Endothelial cell (in vitro differentiated cells): Measurements from ENCODE around the gene ARHGEF38. TPM values are rescaled to one million over a fixed set of nuclear protein-coding genes. Genes with fewer than 3 reads are reported as not detected.

Experiments
- DNase-seq: peaks from one replicate; pipeline ENCODE4 v3.0.0; 2021; ENCODE audit warnings: low spot score
- H3K27ac Mint-ChIP-seq: one replicate; pipeline ENCODE4 v1.8.0; 2021; ENCODE audit warnings: mixed read lengths, inconsistent platforms; ENCODE audit not compliant: unreplicated experiment
- H3K27me3 Mint-ChIP-seq: one replicate; pipeline ENCODE4 v1.8.0; 2021; ENCODE audit warnings: mild to moderate bottlenecking, moderate library complexity, mixed read lengths, inconsistent platforms; ENCODE audit not compliant: unreplicated experiment
- H3K36me3 Mint-ChIP-seq: one replicate; pipeline ENCODE4 v1.8.0; 2021; ENCODE audit warnings: mild to moderate bottlenecking, low read depth, mixed read lengths, inconsistent platforms; ENCODE audit not compliant: unreplicated experiment
- H3K4me1 Mint-ChIP-seq: one replicate; pipeline ENCODE4 v1.8.0; 2021; ENCODE audit warnings: mild to moderate bottlenecking, mixed read lengths, inconsistent platforms; ENCODE audit not compliant: unreplicated experiment
- H3K4me3 Mint-ChIP-seq: one replicate; pipeline ENCODE4 v1.8.0; 2021; ENCODE audit warnings: mild to moderate bottlenecking, mixed read lengths, inconsistent platforms; ENCODE audit not compliant: unreplicated experiment
- H3K9me3 Mint-ChIP-seq: one replicate; pipeline ENCODE4 v1.8.0; 2021; ENCODE audit warnings: mixed read lengths, inconsistent platforms; ENCODE audit not compliant: unreplicated experiment
- CTCF ChIP-seq: fragments of 200-600 bp; sonication (generic); IDR thresholded peaks from one replicate; pipeline ENCODE4 v1.5.0; 2021; ENCODE audit warnings: antibody characterized with exemption; ENCODE audit not compliant: unreplicated experiment
- total RNA-seq: library from RNA; stranded (reverse); fragmentation: NEBNext Ultra II Directional; extraction: Animal tissue kit (Norgen Biotek cat#: 25700); gene quantifications from one replicate; pipeline ENCODE4 v1.2.1, GENCODE V29; 2021; ENCODE audit not compliant: unreplicated experiment

ARHGEF38 gene
- total RNA-seq, 1 donor from 2014 or later, result not detected

DNA sequence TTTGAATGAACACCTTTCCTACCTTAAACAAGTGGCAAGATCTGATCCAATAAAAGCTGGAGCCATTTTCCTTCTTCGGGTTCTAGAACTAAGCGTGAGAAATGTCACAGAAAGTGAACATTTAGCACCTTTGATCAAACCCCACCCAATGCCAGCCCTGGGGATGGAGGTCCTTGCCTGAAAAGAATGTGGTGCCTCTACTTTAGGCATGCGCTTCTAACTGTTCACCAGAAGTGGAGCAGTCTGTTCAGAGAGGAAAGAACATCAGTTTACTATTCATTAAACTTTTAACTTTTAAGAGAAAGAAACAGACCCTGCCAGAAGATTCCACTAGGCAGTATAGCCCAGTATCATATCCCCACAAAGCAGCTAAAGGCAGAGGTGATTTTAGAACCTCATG lies 80.2 kb downstream of the ARHGEF38 start:
- no peak overlapping the region for H3K27ac Mint-ChIP-seq
- no peak overlapping the region for H3K4me3 Mint-ChIP-seq
- no peak for TF ChIP-seq CTCF
- H3K4me1 Mint-ChIP-seq, result peaks cover 7% of the 10 kb centered on the region
- DNase-seq, result no peak
- H3K9me3 Mint-ChIP-seq, result no peaks in the 10 kb centered on the region
- no peaks in the 10 kb centered on the region for H3K36me3 Mint-ChIP-seq
- H3K27me3 Mint-ChIP-seq, result no peaks in the 10 kb centered on the region

- no peak for DNase-seq
- TF ChIP-seq CTCF, result no peak
- Mint-ChIP-seq H3K27ac (no peak overlapping the region), H3K36me3 (no peaks in the 10 kb centered on the region), H3K9me3 (no peaks in the 10 kb centered on the region), H3K4me1 (peaks cover 10% of the 10 kb centered on the region), H3K27me3 (no peaks in the 10 kb centered on the region), H3K4me3 (no peak overlapping the region)
Observed at GRCh38 chr4:105633241-105633640, 80.8 kb downstream of the ARHGEF38 start.

GRCh38 chr4:105634402-105635080 lies 82.1 kb downstream of the ARHGEF38 start:
- Mint-ChIP-seq H3K4me3 (no peak overlapping the region), H3K4me1 (peaks cover 10% of the 10 kb centered on the region), H3K27ac (no peak overlapping the region), H3K27me3 (no peaks in the 10 kb centered on the region), H3K36me3 (no peaks in the 10 kb centered on the region), H3K9me3 (no peaks in the 10 kb centered on the region)
- DNase-seq, result no peak
- TF ChIP-seq CTCF, result no peak

DNA sequence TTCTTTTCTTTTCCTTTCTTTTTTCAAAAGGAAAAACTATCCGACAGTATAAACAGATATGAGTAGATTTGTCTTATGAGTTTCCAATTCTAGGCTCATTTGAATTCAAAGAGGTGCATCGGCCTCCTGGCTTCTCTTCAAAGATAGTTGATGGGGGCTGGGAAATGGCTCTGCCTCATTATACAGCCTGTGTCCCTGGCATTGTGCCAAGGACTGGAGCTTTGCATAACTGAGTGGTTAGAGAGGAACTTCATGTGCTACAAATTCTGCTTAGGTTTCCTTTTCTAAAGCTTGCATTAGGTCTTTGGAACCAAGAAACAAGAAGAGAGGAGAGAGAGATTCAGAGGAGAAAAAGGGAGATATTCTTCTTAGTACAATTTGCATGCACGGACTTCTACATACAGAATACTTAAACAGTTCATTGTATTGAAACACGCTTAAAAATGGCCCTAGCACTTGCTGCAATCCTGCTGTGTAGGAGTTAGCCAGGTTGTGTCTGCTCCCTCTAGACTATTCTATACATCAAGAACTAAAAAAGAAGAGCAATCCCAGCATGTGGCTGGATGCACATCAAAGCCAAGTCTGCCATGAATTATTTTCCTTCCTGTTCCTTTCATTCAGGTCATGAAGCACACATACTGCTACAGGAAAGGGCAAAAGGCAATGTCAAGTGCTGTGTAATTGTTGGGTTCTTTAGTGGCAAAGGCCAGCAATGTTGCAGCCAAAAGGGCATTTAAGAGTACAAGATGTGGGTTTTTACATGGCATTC lies 85.2 kb downstream of the ARHGEF38 start:
- no peaks in the 10 kb centered on the region for H3K36me3 Mint-ChIP-seq
- no peaks in the 10 kb centered on the region for H3K27me3 Mint-ChIP-seq
- no peak overlapping the region for H3K4me3 Mint-ChIP-seq
- peaks cover 12% of the 10 kb centered on the region for H3K4me1 Mint-ChIP-seq
- DNase-seq, result no peak
- no peak for TF ChIP-seq CTCF
- no peaks in the 10 kb centered on the region for H3K9me3 Mint-ChIP-seq
- no peak overlapping the region for H3K27ac Mint-ChIP-seq

- no peaks in the 10 kb centered on the region for H3K27me3 Mint-ChIP-seq
- DNase-seq, result no peak
- H3K4me1 Mint-ChIP-seq, result peaks cover 8% of the 10 kb centered on the region
- H3K36me3 Mint-ChIP-seq, result no peaks in the 10 kb centered on the region
- no peak for TF ChIP-seq CTCF
- H3K9me3 Mint-ChIP-seq, result no peaks in the 10 kb centered on the region
- no peak overlapping the region for H3K4me3 Mint-ChIP-seq
- H3K27ac Mint-ChIP-seq, result no peak overlapping the region
Observed at GRCh38 chr4:105641845-105642244, 89.4 kb downstream of the ARHGEF38 start.
